ENCODE data around the gene ZNF768. TPM values are rescaled to one million over a fixed set of nuclear protein-coding genes. Genes with fewer than 3 reads are reported as not detected.

The ZNF768 gene
- total RNA-seq, 1 donor from 2014 or later: 21.7 TPM

DNA sequence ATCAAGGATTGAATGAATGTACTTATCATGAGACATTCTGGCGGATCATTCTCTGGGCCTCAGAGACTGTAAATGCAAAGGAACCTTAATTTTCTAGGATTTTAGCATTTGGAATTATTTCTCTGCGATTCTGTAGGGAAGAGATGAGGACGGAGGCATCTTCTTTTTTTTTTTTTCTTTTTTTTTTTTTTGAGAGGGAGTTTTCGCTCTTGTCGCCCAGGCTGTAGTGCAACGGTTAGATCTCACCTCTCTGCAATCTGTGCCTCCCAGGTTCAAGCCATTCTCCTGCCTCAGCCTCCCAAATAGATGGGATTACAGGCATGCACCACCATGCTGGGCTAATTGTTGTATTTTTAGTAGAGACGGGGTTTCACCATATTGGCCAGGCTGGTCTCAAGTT lies 51.7 kb downstream of the ZNF768 start:
- DNase-seq (ENCODE audit: low spot score): no peak

DNA sequence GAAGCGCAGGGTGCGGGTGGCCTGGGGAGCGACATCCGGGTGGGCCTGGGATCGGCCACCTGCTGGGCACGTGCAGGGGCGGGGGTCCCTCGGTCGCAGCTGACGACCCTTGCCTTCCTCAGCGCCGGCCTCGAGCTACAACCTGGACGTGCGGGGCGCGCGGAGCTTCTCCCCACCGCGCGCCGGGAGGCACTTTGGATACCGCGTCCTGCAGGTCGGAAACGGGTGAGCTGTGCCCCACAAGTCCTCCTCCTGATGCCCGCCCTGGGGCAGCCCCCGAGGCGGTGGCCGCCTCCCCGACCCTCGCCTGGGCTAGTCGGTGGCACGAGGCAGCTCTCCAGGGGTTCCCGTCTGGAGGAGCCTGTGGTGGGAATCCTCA lies 52.3 kb downstream of the ZNF768 start:
- ATAC-seq (no peak), DNase-seq (ENCODE audit: low spot score) (no peak)

More for the DNA sequence above, 51.7 kb downstream of the ZNF768 start:
- no peak for ATAC-seq

Other genes starting within 250 kb of the ZNF768 start
- 15.4 TPM for gene CD2BP2, start 171.3 kb downstream of the ZNF768 start, total RNA-seq
- 14.1 TPM for gene TBC1D10B, start 156.1 kb downstream of the ZNF768 start, total RNA-seq
- gene MYL11, start 151.8 kb downstream of the ZNF768 start, total RNA-seq: not detected
- gene SEPTIN1, start 144.0 kb downstream of the ZNF768 start, total RNA-seq: 1.4 TPM
- gene ZNF48, start 131.1 kb downstream of the ZNF768 start, total RNA-seq: 5.4 TPM
- gene ZNF771, start 119.0 kb downstream of the ZNF768 start, total RNA-seq: 13.5 TPM
- gene DCTPP1, start 96.5 kb downstream of the ZNF768 start, total RNA-seq: 11.1 TPM
- 199 TPM for gene SEPHS2, start 80.7 kb downstream of the ZNF768 start, total RNA-seq
- gene ITGAL, start 53.8 kb downstream of the ZNF768 start, total RNA-seq: 11.0 TPM
- 7.1 TPM for gene ZNF747, start 8.3 kb upstream of the ZNF768 start, total RNA-seq
- 6.3 TPM for gene ZNF764, start 31.8 kb upstream of the ZNF768 start, total RNA-seq
- gene ZNF688, start 45.1 kb upstream of the ZNF768 start, total RNA-seq: 8.8 TPM
- gene ZNF785, start 59.1 kb upstream of the ZNF768 start, total RNA-seq: 11.8 TPM
- 4.9 TPM for gene ZNF689, start 83.8 kb upstream of the ZNF768 start, total RNA-seq
- 24.2 TPM for gene PRR14, start 124.4 kb upstream of the ZNF768 start, total RNA-seq
- gene FBRS, start 131.9 kb upstream of the ZNF768 start, total RNA-seq: 22.7 TPM
- gene SRCAP, start 172.6 kb upstream of the ZNF768 start, total RNA-seq: 27.7 TPM
- 23.0 TPM for gene PHKG2, start 221.9 kb upstream of the ZNF768 start, total RNA-seq
- gene CFAP119, start 235.5 kb upstream of the ZNF768 start, total RNA-seq: 0.40 TPM
- gene RNF40, start 235.8 kb upstream of the ZNF768 start, total RNA-seq: 35.7 TPM

Measured in left lobe of liver (tissue), 2 donors.